ENCODE data around the gene LCAT.
"Not testable (repeated sequence)": the region's sequence is repeated elsewhere in the genome, so short reads cannot be mapped to it uniquely, and the experiment has no call there.

The LCAT gene, protein sequence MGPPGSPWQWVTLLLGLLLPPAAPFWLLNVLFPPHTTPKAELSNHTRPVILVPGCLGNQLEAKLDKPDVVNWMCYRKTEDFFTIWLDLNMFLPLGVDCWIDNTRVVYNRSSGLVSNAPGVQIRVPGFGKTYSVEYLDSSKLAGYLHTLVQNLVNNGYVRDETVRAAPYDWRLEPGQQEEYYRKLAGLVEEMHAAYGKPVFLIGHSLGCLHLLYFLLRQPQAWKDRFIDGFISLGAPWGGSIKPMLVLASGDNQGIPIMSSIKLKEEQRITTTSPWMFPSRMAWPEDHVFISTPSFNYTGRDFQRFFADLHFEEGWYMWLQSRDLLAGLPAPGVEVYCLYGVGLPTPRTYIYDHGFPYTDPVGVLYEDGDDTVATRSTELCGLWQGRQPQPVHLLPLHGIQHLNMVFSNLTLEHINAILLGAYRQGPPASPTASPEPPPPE

DNA sequence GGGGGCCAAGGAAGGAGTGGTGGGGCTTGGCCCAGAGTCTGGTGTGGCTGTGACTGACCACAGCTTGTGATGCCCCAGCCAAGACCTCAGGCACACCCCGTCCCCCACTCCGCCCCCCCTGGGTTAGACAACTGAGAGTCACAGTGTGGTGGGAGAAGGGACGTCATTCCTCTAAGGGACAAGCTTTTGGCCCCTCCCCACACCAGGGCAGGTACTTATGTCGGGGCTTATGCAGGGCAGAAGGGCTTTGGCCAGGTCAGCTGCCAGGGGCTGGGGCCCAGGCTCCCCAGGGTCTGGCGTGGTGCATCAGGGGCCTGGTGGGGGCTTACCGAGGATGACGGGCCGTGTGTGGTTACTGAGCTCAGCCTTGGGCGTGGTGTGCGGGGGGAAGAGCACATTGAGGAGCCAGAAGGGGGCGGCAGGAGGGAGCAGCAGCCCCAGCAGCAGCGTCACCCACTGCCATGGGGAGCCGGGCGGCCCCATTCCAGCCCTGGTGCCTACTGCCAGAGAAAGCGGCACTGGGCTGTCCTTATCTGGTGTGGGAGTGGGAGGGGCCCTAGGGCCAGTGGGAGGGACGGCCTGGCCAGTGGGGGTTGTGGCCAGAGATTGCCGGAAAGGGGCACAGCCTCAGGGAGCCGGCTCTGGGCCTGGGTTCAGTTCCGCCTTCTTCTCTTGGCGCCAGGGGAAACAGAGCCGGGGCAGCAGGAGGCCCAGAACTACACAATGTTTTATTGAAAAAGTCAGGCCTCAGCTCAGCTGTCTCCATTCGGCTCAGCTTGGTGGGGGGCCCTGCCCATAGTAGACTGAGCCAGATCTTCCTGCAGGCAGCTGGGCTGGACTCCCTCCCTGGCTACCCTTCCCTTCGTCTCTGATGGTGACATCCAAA is at the start of gene LCAT:
Gene LCAT (minus strand): TSS at position 502 of the 886 bp plus-strand sequence. CDS start 19 bp downstream, at position 483.
- DNase-seq (ENCODE audit: low spot score) = no peak

DNA sequence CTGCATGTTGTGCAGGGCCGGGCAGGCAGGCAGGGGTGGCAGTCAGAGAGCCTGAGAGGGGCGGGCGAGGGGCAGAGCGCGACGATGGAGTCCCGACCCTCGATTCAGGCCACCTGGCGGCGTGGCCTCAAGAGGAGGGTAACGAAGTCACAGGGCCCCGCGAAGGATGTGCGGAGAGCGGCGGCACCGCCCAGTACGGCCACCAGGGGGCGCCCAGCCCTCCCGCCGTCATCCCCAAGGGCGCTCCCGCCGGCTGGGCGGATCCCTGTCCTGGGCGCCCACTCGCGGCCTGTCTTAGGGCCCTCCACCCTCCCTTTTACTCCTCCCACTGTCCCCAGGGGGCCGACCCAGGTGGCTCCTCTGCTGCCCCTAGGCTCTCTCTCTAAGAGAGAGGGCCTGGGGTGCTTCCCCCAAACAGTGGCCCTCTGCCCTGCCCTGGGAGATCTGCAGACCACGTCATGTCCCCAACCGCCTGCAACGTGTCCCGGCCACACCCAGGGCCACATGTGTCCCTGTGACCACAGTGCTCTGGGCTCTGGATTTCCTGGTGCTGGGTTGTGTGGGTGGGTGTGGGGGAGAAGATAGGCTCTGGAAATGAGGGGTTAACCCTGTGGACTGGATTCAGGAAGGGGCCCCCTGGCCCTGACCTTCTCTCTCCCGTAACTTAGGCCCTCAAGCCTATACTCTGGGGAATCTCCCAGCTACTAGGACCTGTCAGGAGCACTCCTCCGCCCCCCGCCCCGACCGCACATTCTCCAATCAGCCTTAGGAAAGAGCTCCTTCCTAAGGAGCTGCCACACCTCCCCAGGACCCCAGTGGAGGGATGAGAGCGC is 49.5 kb upstream of the LCAT start:
- DNase-seq (ENCODE audit: low spot score) = peak; percentile 65

DNA sequence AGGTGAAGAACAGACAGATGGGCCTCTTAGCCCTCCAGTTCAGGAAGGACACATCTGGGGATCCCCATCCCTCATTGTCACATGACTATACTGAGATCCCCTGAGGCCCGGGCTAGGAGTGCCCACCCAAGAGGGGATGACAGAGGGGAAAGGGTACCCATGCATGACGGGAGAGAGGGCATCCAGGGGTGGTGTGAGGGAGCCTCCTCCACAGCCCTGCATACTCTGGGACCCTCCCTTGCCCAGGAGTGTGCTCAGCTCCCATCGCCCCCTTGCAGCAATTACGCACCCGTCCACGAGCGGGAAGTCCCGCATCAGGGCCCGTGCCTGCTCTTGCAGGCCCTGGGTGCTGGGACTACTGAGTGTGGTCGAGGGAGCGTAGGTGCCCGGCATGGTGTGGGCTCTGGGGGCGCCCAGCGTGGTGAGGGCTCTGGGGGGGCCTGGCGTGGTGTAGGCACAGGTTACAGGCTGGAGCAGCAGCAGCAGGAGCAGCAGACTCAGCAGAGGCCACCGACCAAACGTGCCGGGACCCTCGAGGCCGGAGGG is 48.8 kb upstream of the LCAT start:
- DNase-seq (ENCODE audit: low spot score) = no peak

DNA sequence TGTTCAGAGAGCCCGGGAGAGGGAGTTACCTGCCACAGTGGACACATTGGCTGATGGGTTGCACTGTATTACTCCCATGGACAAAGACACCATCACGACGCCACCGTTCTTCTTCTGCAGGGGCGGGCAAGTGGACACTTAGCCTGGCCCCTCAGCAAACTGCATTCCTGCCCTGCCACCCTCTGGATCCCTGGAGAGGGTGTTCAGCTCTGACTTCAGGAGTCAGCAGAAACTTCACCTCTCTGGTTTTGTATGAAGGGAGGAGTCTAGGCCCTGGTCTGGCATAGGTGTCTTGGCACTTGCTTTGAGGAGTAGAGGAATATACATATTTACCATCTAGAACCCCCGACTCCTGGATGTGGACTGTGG is 46.1 kb upstream of the LCAT start:
- DNase-seq (ENCODE audit: low spot score) = no peak

DNA sequence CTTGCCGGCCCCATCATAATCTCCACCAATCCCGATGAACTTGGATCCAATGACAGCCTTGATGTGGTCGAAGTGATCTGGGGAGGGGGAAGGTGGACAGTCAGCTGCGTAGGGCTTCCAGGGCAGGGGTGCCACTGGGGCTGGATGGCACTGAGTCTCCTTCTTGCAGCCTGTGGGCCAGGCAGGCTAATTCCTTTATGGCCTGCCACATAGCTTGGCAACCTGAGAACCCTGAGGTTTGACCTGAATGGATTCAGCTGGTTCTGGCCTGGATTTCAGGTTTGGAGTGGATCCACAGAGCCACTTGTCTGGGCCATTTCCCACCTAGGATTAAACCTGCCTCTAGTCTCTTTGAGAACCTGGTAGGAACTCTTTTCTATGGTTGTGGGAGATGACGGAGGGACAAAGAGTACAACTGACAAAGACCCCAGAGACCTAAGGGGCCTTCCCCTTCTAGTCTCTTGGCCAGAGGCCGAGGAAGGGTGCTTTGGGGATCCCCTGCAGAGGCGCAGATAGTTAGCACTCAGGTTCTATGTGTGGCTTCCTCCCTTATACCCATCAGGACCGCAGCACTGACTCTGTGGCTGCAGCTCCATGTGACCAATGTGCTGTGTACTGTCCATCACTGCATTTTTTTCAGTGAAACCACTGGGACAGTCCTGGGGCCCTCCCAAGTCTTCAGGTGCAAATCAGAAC is 45.5 kb upstream of the LCAT start:
- no peak for DNase-seq (ENCODE audit: low spot score)

DNA sequence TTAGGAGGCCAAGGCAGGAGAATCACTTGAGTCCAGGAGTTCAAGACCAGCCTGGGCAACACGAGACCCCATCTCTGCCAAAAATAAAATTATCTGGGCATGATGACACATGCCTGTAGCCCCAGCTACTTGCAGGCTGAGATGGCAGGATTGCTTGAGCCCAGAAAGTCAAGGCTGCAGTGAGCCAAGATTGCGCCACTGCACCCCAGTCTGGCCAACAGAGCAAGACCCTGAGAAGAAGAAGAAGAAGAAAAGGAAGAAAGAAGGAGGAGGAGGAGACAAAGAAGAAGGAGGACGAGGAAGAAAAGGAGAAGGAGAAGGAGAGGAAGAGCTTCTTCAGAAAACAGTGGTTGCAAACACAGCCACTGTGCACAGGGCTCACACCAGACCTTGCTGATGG is 44.8 kb upstream of the LCAT start:
- no peak for DNase-seq (ENCODE audit: low spot score)

DNA sequence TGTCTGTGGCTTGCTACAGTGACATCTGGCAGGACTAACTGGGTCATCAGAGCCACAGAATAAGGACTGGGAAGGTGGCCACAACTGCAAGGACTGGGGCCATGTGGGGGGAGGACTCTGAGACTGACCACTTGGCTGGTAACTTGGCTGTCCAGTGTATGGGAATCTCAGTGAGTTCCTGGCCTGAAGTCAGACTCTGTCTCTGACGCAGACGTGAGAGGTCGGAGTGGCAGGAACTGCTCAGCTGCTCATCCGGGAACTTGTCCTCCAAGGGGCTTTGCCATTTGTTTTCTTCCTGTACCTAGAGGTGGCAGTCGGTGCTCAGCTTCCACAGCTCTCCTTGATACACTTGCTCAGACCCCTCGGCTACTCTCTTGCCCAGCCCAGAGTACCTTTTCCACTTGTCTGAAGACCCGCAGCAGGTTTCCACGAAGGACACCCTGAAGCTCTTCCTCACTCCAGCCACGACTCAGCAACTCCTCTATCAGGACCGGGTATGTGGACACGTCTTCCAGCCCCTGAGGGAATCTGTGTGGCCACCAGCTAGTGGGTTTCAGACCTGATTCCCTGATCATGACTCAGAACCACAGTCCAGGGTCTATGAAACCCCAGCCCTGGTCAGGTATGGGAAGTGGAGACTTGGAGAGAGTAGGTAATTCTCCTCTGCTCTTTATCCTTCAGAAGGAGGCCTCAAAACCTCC is 43.7 kb upstream of the LCAT start:
- DNase-seq (ENCODE audit: low spot score) = no peak

DNA sequence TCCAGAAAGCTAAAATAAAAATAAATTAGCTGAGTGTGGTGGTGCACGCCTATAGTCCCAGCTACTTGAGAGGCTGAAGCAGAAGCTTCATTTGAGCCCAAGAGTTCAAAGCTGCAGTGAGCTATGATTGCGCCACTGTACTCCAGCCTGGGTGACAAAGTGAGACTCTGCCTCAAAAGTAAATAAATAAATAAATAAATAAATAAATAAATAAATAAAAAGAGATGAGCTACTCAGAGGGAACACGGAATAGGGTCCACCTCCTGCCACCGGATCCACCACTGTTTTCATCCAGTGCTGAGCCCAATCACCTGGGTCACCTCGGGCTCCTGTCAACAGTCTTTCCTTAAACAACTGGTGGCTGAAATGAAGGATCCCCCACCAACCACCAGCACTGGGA is 43.0 kb upstream of the LCAT start:
- DNase-seq (ENCODE audit: low spot score) = no peak

DNA sequence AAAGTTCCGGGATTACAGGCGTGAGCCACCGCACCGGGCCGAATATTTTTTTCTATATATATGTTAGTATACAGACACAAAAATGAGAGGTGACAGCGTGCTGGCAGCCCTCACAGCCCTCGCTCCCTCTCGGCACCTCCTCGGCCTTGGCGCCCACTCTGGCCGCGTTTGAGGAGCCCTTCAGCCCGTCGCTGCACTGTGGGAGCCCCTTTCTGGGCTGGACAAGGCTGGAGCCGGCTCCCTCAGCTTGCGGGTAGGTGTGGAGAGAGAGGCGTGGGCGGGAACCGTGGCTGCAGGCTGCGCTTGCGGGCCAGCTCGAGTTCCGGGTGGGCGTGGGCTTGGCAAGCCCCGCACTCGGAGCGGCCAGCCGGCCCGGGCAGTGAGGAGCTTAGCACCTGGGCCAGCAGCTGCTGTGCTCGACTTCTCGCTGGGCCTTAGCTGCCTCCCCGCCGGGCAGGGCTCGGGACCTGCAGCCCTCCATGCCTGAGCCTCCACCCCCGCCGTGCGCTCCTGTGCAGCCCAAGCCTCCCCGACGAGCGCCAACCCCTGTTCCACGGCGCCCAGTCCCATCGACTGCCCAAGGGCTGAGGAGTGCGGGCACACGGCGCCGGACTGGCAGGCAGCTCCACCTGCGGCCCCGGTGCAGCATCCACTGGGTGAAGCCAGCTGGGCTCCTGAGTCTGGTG is 38.2 kb upstream of the LCAT start:
- DNase-seq (ENCODE audit: low spot score) = no peak

DNA sequence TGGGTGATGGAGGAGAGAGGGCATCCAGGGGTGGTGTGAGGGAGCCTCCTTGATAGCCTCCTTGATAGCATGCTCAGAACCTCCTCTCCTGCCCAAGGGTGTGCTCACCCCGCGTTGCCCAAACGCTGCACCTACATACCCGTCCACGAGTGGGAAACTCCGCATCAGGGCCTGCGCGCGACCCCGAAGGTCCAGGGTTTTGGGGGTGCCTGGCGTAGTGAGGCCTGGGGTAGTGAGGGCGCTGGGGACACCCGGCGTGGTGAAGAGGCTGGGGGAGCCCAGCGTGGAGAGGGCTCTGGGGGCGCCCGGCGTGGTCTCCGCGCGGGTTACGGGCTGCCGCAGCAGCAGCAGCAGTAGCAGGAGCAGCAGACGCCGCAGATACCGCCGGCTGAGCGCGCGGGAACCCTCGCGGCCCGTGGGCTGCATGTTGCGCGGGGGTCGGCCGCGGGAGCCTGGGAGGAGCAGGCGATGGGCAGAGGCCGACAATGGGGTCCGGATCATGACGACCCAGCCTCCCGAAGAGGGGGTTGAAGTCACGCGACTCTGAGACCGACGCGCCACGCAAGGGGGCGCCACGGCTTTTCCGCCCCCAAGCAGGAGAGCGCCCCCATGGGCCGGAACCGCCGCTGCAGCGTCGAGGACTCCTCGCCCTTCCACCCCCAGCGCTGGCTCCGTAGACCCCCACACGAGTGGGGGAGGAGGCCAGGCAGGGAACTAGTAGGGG is 36.2 kb upstream of the LCAT start, which contains the start of gene DPEP3:
Gene DPEP3 (minus strand): TSS at position 545 of the 724 bp plus-strand sequence. CDS start 119 bp downstream, at position 426.
- DNase-seq (ENCODE audit: low spot score) = no peak

DNA sequence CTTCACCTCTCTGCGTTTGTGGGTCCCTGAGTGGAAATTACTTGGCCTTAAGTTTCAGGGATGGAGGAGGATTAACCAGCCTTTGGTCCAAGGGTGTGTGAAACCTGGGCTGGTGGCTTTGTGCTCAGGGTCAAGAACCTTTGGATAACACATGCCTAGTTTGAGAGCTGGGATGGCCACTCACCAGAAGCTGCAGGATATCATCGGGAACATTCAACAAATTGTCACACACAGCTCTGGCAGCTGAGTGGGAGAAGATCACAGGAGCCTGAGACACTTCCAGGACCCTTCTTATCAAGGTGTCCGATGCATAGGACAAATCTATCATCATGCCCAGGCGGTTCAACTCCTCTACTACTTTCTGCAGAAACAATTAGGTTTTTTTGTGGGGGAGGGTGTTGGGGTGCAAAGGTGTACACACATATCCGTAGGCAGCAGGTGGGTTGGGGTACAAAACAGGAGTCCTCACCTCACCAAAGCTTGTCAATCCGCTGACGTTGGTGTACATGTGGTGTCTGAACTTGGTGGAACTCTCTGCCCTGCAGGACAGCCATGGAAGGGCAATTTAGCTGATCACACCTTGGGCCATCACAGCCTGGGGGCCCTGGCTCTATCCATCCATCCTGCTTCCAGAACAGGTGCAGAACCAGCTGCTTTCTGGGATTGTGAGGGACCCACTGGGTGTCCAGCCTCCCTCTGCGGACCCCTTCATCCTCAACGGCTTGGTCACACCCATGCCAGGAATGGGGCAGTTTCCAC is 33.7 kb upstream of the LCAT start:
- DNase-seq (ENCODE audit: low spot score) = no peak

DNA sequence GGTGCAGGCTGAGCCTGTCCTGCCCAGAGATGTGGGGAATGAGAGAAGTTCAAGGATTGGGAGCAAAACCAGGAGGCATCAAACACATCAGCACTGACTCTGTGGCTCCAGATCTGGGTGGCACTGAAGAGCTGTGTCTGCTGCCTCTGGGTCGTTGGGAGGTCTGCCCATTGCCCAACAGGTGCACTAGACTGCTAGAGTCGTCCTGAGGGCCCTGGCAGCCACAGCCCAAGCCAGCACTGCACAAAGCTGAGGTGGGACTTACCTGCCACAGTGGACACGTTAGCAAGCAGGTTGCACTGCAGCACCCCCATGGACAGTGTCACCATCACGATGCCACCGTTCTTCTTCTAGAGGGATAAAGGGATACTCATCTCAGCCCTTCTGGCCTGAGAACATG is 33.1 kb upstream of the LCAT start:
- no peak for DNase-seq (ENCODE audit: low spot score)

DNA sequence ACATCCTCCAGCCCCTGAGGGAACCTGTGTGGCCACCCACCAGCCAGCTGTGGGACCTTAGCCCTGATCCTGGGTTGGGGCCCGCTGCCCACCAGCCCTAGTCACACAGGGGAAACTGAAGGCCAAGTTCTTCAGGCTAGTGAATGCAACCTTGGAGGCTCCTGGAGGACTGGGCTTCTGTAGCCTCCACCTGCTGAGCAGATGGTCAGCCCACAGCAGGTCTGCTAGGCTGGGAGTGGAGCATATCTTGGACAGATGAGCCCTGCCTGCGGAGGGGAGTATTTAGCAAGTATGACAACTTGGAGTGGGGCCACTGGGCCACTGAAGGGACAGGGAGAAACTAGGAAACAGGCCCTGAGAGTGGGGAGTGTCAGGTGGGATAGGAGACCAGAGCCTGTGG is 32.3 kb upstream of the LCAT start:
- DNase-seq (ENCODE audit: low spot score) = no peak

DNA sequence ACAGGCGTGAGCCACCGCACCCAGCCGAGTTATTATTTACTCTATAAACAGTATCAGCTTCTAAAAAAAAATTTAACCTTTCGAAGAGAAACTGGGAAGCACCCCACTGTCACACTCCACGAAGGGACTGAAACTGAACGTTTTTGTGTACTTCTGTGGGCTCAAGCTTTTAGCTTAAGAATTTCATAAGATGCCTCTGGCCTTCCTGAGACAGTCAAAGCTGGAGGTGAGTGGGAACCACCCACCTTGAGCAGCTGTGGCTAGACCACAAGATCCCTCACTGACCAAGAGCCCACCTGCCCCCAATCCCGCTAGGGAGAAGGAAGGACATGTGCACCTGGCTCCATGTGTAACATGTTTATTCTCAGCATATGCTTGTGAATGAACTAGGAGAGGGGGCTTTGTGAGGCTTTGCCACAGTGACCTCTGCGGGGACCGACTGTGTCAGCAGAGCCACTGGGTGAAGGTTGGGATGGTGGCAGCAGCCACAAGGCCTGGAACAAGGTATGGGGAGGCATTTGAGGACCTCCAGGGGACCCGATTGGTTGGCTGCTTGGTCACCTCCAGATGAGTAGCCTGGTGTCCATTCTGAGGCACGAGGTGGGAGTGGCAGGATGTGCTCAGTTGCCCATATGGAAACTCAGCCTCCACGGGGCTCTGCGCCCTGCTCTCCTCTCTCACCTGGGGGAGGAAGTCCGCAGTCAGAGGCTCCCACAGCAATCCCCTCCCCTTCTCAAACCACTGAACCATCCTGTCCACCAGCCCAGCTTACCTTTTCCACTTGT is 31.6 kb upstream of the LCAT start:
- no peak for DNase-seq (ENCODE audit: low spot score)

DNA sequence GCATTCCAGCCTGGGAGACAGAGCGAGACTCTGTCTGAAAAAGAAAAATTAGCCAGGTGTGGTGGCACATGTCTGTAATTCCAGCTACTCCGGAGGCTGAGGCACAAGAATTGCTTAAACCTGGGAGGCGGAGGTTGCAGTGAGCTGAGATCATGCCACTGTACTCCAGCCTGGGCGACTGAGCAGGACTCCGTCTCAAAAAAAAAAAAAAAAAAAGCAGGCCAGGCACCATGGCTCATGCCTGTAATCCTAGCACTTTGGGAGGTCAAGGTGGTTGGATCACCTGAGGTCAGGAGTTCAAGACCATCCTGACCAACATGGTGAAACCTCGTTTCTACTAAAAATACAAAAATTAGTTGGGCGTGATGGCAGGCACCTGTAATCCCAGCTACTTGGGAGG is 28.4 kb upstream of the LCAT start:
- DNase-seq (ENCODE audit: low spot score) = not testable (repeated sequence)

DNA sequence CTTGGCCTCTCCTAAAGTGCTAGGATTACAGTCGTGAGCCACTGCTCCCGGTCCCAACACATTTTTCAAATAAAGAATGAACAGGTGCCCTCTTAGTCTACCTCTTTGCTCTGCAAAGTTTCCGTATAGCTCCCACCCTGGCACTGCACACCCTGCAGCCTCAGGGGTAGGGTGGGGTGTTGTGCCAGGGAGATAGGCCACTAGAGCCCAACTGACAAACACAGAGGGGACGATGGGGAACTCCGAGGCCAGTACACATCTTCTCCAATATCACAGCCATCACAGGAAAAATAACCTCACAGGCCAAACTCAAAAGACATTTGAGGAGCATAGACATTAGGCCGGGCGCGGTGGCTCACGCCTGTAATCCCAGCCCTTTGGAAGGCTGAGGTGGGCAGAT is 27.2 kb upstream of the LCAT start:
- DNase-seq (ENCODE audit: low spot score) = no peak

DNA sequence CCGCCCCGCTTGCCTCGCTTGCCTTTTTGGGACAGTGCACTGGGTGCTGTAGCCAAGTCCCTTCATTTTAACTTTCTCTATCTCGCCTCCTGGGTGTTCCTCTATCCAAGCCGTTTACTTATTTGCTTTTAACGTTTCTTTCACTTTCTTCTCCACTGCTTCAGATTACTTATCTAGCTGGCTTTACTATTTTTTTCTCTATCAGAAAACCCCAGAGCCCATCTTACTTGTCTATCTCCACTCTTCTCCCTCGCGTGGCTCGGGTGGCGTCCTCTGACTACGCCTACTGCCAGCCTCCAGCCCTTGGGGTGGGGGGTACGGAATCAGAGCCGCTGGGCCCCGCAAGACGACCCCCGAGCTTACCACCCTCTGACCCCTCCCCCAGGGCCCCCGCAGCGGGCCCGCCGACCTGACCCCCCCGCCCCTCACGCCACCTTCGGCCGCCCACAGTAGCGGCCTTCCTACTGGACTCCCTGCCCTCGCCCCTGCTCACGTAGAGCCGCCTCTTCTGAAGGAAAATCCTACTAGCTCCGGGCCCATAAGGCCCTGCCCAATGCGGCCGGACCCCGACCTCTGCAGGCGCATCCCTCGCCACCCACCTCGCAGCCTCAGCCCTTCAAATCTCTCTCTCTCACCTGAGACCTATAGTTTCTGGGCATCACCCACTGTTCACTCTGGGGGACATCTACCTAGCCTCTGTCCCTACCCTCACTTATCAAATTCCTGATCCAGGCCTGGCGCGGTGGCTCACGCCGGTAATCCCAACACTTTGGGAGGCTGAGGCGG is 25.5 kb upstream of the LCAT start:
- no peak for DNase-seq (ENCODE audit: low spot score)

Data from SW480 (cell line).